NCI-H146 (cell line): ENCODE results near the gene NIF3L1.
"Not testable (repeated sequence)": the region's sequence is repeated elsewhere in the genome, so short reads cannot be mapped to it uniquely, and the experiment has no call there.

Experiments used
- DNase-seq: peaks from one replicate; lab custom pipeline; 2025; lab: John Stamatoyannopoulos, UW

The NIF3L1 gene

GRCh38 chr2:200873560-200873959 is 15.6 kb upstream of the NIF3L1 start:
- DNase-seq = no peak

- DNase-seq = no peak
Measured at GRCh38 chr2:200877443-200877842, 11.7 kb upstream of the NIF3L1 start.

GRCh38 chr2:200878289-200878880 is 10.8 kb upstream of the NIF3L1 start:
- no peak for DNase-seq

GRCh38 chr2:200881715-200882249 is 7.4 kb upstream of the NIF3L1 start:
- not testable (repeated sequence) for DNase-seq

GRCh38 chr2:200899482-200899881 is 10.3 kb downstream of the NIF3L1 start:
- DNase-seq = no peak

GRCh38 chr2:200901459-200902072 is 12.4 kb downstream of the NIF3L1 start:
- peak; percentile 55 for DNase-seq

- DNase-seq = peak; percentile 26
Measured at GRCh38 chr2:200905618-200906296, 16.6 kb downstream of the NIF3L1 start.

- no peak for DNase-seq
Measured at GRCh38 chr2:200909958-200910357, 20.8 kb downstream of the NIF3L1 start.

- DNase-seq = no peak
Measured at GRCh38 chr2:200913654-200914053, 24.5 kb downstream of the NIF3L1 start.

- DNase-seq = no peak
Measured at GRCh38 chr2:200922439-200922838, 33.3 kb downstream of the NIF3L1 start.

- no peak for DNase-seq
Measured at GRCh38 chr2:200929334-200930249, 40.4 kb downstream of the NIF3L1 start.

GRCh38 chr2:200930947-200931626 is 41.9 kb downstream of the NIF3L1 start:
- no peak for DNase-seq

GRCh38 chr2:200939832-200940231 is 50.7 kb downstream of the NIF3L1 start:
- no peak for DNase-seq

GRCh38 chr2:200943527-200944105 is 54.4 kb downstream of the NIF3L1 start:
- DNase-seq = no peak

- DNase-seq = no peak
Measured at GRCh38 chr2:200944467-200945394, 55.6 kb downstream of the NIF3L1 start.

- no peak for DNase-seq
Measured at GRCh38 chr2:200945395-200945729, 56.2 kb downstream of the NIF3L1 start.

- no peak for DNase-seq
Measured at GRCh38 chr2:200950378-200950777, 61.2 kb downstream of the NIF3L1 start.
